GM21737 (cell line): ENCODE measurements around the gene ADAMTS2.
"Not testable (repeated sequence)": the region's sequence is repeated elsewhere in the genome, so short reads cannot be mapped to it uniquely, and the experiment has no call there.

Experiments used
- ATAC-seq: cut with Tn5 transposase; IDR thresholded peaks from one replicate; pipeline ENCODE4 v1.9.1; 2021; ENCODE audit warnings: mild to moderate bottlenecking, moderate library complexity; ENCODE audit not compliant: unreplicated experiment

ADAMTS2 gene

DNA sequence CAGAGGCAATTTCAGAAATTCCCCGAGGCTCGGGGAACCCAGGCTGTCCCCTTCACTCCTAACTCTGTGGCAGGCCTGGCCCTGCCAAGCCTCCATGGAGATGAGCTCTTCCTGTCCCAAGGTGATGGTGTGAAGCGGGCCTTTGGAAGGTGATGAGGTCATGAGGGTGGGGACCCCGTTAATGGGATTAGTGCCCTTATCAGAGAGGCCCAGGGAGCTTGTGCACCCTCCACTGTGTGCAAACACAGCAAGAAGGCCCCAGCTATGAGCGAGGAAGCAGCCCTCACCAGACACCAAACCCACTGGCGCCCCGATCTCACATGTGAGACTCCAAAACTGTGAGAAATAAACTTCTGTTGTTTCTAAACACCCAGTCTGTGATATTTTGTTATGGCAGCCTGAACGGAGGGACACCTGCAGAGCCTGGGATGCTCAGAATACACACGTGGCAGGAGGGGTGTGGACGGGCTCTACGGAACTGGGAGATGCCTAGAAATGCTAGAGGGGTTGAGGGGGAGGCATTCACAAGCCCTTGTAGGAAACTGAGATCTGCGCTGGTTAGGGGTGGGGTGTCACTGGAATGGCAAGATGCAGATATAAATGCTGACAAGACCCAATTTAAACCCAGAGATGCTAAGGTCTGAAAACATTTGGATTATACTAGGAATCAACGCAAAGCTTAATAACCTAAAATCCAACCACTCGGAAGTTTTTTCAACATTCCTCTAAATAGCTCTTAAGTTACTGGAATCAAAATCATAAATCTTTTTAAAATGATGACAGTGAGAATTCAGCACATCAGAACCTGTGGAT is 46.9 kb downstream of the ADAMTS2 start:
- no peak for ATAC-seq

DNA sequence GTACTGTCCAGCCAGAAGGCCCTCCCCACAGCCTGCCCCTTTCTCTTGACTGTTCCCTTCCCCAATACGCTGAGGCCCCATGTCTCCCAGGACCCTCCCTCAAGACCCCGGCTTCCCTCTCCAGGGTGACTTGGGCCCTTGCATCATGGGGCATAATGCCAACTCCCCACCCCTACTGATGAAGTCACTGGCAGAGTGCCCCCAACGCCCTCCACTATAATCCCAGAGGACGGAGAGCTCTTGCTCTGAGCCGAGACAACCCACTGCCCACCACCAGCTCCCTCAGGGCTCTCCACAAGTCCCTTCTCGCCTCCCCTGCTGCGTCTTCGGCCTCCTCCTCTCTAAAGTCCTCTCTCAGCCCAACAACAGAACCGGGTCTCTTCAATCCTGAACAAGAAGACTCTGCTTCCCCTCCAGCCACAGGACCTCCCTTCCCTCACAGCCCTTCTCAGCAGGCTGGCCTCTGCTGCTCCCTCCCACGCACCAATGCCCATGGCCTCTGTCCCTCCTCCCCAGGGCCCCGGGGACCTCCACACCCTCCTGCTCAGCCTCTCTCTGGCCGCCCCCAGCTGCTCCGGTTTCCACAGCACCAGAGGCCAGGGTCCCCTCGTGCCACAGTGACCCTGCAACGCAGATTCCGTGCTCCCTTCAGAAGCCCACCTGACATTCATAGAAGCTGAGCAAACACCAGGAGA is 47.6 kb downstream of the ADAMTS2 start:
- no peak for ATAC-seq

DNA sequence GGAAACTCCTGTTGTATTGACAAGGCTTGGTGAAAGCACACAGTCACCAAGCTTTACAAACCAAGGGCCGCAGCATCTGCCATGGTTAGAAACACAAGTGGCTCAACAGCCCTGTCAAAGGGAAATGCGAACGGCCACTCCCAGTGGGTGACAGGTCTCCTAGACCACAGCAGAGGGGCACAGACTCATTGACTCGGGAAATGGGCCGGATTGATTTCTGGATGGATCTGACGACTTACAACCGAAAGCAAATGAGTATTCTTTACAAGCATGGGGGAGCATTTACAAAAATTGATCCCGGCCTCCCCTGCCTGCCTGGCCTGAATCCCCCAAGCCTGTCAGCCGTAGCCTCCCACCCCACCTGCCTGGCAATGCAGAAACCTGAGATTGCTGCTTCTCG is 48.2 kb downstream of the ADAMTS2 start:
- ATAC-seq, result no peak

DNA sequence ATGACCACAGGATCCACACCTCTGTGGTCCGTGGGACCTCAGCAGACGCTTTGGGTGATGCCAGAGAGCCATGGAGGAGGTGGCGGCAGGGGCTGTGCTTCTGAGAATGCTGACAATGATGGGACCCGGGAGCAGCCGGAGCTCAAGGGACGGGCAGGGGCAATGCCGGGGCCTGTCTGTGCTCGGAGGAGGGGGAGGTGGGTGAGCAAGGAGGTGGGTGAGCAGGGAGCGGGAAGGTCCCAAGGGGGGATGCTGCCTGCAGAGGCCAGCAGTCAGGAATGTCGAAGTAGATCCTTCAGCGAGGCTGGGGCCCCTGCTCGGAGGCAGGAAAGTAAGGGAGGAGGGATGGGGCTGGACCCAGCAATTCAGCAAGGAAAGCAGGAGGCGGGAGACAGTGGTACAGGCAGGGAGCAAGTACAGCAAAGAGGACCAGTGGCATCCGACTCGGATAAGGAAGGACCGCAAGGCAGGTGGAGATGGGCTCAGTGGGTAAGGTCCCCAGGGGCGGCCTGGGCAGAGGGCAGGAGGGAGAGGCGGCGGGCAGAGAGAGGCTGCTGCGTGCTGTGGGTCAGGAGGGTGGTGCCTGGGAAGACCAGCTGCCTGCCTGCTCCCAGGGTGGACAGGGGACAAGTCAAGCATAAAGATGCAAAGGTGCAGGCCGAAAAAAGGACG is 49.0 kb downstream of the ADAMTS2 start:
- ATAC-seq, result no peak

DNA sequence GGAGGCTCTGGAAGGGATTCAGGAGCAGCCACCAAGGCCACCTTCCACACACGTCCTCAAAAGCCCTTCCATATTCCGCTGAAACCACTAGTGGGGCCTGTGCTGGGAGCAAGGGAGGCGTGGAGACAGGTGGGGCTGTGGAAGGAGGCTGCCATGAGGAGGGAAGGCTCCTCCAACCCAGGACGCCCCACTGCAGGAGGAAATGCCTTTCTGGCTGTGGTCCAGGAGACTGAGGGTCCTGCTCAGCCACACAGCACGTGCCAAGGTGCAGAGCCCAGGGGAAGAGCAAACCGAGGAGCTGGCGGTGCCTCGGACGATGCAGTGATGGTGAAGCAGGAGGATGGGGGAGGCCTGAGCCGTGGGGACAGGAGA is 49.5 kb downstream of the ADAMTS2 start:
- ATAC-seq, result no peak

DNA sequence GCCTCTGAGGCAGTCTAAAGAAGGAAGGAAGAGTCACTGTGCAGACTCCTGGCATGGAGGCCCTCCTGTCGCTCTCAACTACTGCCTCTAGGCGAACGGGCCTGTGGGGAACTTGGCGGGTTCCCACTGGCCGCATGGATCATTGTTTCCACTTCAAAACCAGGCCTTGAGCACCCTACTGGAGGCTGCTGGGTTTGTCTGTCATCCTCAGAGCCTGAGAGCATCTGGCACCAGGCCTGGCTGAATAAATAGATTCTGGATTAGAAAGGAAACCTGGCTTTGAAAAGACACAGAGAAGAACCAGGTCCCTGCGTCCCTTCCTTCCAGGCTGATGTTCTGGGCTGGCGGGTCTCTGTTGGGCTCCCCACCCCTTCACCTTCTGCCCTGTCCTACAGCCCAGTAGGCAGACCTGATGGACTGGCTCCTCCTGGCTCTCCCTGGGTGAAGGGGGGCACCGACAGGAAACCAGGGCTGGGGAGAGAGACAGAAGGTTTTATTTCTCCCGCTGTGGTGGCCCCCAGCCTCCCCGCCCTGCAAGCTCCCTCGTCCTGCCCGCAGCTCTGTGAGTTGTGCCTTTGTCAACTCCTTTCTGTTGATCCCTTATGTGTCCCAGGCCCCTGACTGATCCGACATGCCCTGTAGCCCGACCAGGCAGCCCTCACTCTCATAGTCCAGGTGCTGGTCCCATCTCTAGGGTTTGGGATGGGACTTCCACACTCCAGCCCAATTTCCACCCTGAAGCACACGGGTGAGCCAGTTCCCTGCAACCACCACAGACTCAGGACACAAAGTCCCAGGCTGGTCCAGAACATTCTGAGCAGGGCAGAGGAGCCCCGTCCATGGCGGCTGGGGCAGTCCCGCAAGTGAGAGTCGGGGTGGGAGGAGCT is 50.1 kb downstream of the ADAMTS2 start:
- no peak for ATAC-seq

DNA sequence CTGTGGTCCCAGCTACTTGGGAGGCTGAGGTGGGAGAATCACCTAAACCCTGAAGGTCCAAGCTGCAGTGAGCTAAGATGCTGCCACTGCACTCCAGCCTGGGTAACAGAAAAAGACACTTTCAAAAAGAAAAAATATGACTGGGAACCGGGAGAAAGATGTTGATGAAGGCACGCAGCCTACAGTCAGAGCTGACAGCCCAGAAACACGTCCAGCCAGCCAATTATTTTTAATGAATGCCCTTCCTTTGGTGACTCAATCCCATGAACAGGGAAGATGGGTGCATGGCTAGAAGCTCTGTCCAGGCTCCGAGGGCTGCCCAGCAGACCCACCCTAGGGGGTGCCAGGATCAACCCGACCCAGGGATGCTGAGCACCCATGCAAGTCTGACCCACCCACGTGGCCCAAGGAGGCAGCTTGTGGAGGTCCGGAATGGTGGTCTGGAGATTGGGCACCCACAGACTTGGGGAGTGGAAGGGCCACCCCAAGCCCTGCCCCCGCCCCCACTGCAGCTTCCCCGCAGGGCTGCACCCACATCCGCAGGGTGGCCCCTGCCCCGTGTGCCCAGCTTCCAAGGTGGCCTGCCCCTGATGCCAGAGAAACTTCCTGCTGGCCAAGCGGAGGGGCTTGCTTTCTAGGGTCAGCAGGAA is 51.0 kb downstream of the ADAMTS2 start:
- ATAC-seq, result no peak

DNA sequence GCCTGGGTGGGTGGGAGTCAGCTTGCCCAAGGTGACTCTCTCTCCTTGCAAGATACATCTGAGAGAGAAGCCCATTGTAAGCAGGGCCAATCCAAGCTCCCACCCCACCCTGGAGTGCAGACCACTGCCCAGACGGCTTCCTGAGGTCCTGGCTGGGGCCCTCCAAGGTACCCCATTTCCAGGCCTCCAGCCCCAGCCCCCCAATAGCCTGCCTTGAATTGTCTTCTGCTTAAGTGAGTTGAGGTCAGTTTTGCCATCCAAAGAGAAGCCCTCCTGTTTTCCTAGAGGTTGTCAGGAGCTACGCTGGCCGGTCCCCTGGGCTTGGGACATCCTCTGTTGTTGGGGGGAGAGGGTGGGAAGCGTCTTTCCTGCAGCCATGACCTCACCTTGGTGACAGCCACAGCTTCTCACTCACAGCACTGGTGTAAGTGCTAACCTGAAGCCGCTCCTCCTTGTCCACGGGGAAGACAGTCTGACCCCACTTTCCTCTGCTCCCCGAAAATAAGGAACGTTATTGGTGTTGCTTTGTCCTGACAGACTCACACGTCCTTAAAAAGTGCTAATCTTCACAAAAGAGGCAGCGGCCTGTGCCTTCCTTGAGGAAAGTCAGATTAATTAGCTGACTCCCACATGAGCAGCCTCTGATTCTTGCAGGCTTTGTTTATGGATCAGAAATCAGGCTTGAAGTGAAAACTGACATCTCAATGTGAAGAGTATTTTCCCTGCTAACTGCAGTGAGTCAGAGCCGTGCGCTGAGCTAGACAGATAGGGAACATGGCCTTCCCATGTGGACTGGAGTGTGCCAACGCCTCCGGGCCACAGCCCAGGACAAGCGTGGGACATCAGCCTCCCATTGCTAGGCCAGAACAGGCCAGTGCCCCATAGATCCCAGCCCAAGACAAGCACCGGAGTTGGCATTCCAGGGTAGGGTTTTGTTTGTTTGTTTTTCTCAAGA is 52.3 kb downstream of the ADAMTS2 start:
- ATAC-seq, result no peak

DNA sequence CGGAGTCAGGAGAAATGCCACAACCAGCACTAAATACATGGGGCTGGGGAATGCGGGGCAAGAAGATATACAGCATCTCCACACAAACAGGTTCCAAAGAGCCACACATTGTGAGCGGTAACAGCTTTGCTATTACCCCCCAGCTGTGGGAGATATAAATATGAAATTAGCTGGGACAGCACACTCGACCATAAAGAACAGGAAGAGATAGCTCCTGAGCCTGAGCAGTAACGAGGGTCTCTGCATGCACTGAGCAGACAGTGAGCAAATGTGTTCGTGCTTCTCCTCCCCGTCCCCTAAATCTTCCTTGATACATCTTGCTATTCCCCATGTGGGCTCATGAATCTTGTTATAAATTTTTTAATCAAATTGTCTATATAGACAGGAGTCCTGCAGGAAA is 53.1 kb downstream of the ADAMTS2 start:
- ATAC-seq, result no peak

DNA sequence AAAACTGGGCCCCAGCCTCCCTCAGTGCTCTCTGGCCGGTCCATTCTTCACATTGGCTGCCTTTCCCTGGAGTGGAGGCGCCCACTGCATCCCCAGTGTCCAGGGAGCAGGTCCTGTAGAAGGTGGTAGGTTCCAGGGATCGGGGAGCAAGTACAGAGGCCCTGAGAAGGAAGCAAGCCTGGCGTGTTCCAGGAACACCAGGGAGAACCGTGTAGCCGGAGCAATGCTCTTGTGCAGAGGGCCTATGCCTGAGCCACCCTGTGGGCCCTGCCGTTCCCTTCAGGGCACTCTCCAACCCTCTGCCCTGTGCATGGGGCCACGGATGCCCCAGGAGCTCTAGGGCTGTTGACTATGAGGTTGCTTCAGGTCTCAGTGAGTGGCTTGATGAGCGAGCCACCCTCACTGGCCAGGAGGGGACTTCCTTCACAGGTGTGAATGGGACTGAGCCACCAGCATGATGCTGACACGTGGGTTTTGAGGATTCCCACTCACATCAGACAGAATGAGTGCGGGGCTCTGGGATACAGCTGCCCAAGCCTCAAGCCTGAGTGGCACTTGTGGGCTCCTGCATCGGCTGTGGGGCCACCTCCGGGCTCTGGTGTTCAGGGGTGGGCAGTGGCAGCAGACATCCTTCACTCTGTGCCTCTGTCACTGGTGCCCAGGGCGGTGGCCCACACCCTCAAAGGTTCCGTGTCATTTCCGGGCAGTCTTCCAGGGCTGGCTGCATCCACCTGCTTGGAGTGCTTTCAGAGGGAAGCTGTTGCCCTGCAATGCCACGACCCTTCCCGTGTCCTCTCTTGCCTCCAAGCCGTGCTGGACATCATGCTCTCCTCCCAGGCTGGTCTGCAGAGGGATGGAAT is 54.4 kb downstream of the ADAMTS2 start:
- ATAC-seq, result no peak

DNA sequence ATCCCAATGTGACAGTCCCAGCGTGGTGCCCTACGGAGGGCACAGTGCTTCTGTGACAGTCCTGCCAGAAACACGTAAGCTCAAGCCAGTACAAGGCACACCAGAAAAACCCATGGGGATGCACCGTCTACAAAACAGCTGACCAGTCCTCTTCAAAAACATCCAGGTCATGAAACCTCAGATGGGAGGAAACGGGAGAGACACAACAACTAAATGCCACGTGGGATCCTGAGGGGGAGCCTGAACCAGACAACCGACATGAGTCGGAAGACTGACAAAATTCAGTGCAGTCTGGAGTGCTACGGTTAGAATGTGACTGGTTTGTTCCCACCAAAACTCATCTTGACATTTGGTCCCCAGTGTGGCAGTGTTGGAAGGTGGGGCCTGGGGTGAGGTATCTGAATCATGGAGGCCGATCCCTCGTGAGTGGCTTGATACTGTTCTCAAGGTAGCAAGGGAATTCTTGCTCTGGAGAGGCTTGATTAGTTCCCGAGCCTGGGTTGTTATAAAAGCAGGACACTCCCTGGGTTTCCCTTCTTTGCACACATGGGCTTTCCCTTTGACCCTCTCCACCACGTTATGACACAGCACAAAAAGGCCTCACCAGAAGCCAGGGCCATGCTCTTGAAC is 55.4 kb downstream of the ADAMTS2 start:
- ATAC-seq, result no peak

DNA sequence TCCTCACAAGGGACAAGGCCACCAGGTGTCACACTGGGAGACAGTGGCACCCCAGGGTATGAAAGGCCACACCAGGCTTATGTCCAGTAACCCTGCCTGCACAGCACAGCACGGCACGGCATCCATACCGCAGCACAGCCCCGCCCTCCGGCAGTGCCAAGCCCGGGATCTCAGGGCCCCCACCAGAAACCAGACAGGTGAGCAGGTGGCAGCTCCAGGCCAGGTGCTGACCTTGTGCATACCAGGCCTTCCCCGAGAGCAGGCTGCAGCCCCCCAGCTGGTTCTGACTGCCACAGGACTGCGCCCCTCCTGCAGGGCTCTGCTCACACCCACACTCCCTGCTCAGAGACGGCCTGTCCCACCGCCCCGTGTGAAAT is 56.5 kb downstream of the ADAMTS2 start:
- no peak for ATAC-seq

DNA sequence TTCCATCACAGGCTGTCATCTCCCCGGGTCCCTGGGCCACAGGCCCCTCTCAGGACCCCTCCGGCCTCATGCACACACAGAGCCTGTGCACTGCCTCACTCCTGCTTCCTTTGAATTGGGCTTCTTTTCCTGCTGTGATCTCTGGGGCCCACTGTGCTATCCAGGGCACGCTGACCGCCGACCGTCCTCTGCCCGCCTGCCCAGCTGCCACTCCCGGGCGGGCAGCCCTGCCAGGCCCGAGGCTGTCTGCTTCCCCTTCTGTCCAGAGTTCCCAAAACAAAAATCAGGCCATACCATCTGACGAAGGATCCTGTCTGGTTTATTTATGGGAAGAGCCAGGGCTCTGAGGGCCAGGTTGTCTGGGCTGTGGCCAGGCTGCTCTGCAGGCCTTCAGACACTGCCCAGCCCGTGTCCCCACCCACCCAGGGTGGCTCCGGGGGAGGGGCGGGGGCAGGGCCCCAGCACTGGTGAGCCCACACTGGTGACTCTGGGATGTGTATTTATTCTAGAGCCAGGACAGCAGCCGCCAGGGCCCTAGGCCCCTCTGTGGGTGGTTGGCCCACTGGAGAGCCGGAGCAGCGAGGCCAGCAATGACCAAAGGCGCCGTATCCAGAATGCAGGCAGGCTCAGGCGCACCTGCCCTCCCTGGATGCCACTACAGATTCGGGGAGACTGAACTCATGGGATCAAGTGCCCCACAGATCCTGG is 57.0 kb downstream of the ADAMTS2 start:
- no peak for ATAC-seq

DNA sequence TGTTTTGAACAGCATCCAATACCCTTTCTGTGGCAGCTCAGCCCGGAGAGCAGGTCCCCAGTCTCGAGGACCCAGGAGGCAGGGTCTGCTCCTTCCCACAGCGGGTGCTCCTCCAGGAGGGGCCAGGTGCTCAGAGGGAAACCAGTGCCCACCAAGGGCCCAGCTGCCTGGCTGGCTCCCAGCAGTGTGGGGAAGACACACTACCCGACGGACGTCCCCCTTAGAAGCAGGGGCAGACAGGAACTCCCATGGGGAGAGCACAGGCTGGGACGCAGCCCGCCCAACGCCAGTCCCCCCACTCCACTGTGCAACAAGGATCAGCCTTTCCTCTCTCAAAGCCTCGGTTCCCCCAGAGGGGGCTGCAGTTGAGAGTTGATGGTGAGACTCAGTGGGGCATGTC is 57.6 kb downstream of the ADAMTS2 start:
- ATAC-seq, result no peak

DNA sequence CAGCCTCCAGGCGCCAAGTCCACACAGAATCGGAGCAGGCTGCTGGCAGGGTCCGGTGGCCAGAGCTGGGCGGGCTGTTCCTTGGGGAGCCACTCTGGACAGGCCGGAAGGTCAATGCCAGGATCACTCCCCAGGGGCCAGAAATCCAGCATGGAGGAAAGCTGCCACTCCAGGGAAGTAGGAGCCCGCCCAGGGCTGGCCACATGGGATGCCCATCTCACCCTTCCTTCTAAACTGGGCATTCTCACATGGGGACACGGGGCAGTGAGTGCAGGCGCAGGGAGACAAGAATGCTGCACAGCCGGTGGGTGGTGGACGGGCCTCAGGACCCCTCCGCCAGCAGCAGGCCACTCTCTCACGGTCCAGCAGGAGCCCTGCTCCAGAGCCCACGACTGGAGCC is 58.2 kb downstream of the ADAMTS2 start:
- no peak for ATAC-seq

DNA sequence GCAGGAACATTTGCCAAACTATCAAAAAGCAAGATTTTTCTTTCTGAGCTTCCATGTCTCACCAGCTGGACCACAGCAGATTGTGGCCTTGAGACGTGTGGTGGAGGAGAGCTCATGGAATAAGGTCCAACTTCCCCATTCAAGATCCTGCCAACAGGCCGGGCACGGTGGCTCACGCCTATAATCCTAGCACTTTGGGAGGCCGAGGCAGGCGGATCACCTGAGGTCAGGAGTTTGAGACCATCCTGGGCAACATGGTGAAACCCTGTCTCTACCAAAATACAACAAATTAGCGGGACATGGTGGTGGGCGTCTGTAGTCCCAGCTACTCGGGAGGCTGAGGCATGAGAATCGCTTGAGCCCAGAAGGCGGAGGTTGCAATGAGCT is 59.5 kb downstream of the ADAMTS2 start:
- ATAC-seq, result not testable (repeated sequence)
